Measurements from ENCODE around the gene GNG13. TPM values are rescaled to one million over a fixed set of nuclear protein-coding genes. Genes with fewer than 3 reads are reported as not detected.
"Not testable (repeated sequence)": the region's sequence is repeated elsewhere in the genome, so short reads cannot be mapped to it uniquely, and the experiment has no call there.

GNG13 gene
- total and polyA plus RNA-seq, 2 of the 4 experiments (the other 2 are of a cell fraction) = not detected

DNA sequence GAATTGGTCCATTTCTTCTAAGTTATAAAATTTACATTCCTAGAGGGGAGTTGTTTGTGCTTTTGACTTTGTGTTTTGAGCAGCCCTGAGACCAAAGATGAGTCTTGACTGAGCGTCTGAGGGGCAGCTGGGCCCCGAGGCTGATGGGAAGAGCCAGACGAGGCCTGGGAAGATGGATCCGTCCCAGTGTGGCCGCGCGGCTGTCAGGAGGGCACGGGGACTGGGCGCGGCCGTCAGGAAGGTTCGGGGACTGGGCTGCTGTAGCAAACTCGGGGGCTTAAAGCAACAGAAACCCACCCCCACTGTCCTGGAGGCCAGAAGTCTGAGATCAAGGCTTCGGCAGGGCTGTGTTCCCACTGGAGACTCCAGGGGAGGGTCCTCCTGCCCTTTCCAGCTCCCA is 38.2 kb upstream of the GNG13 start:
- Histone ChIP-seq H3K9ac (ENCODE audit: low read depth, low read length) (no peak overlapping the region), H2BK5ac (ENCODE audit: low read depth, low read length, poor library complexity, severe bottlenecking) (no peak overlapping the region), H4K20me1 (ENCODE audit: insufficient read depth, low read length) (no peaks in the 10 kb centered on the region), H3K23ac (ENCODE audit: low read depth, low read length) (no peak overlapping the region), H3K4ac (ENCODE audit: low read depth, low read length) (no peak overlapping the region), H4K8ac (ENCODE audit: low read depth in 2 of 2, low read length in 2 of 2) (no peak overlapping the region), H3K9me1 (ENCODE audit: insufficient read depth, low read length) (no peaks in the 10 kb centered on the region), H2BK15ac (ENCODE audit: low read depth, low read length) (no peak overlapping the region), H3K14ac (replicated peaks; ENCODE audit: low read depth, low read length) (no peak overlapping the region), H3K4me2 (ENCODE audit: low read depth, low read length) (no peak overlapping the region), H2AFZ (replicated peaks; ENCODE audit: low read length, poor library complexity) (no peak overlapping the region), H3K9me3 (ENCODE audit: control insufficient read depth, insufficient read depth, low read length) (peaks cover 23% of the 10 kb centered on the region), H3K36me3 (ENCODE audit: control insufficient read depth, insufficient read depth, low read length) (no peaks in the 10 kb centered on the region), H3K27me3 (ENCODE audit: control insufficient read depth, insufficient read depth, low read length) (no peaks in the 10 kb centered on the region; the same call in 1 of the 2 replicates), H3K79me1 (ENCODE audit: low read depth in 1 of 2, low read length in 2 of 2) (no peaks in the 10 kb centered on the region), H4K91ac (ENCODE audit: insufficient read depth, low read depth, low read length) (no peak overlapping the region), H3K56ac (ENCODE audit: extremely low read depth, insufficient read depth, low read length) (no peak overlapping the region), H3K4me1 (ENCODE audit: control insufficient read depth, insufficient read depth, low read length) (no peaks in the 10 kb centered on the region), H3K27ac (ENCODE audit: insufficient read depth, low read length) (no peak overlapping the region), H2AK9ac (replicated peaks; ENCODE audit: low read depth, low read length, poor library complexity) (no peak overlapping the region), H4K5ac (ENCODE audit: low read depth, low read length) (no peak overlapping the region), H2AK5ac (ENCODE audit: low read depth, low read length) (no peak overlapping the region), H3K4me3 (ENCODE audit: insufficient read depth, low read depth, low read length) (no peak overlapping the region), H3K18ac (ENCODE audit: low read depth, low read length) (no peak overlapping the region), H2BK120ac (ENCODE audit: low read depth, low read length) (no peak overlapping the region), H2BK20ac (ENCODE audit: low read depth, low read length) (no peak overlapping the region)
- intact Hi-C loops (cut with micrococcal nuclease) (no loop called here), dilution Hi-C loops (cut with HindIII; ENCODE audit: low sequenced_read_pairs, unreplicated experiment) (no loop called here), in situ Hi-C loops (cut with MboI; ENCODE audit: low sequenced_read_pairs) (no loop called here)
- ATAC-seq (ENCODE audit: low read depth) = no peak
- POLR2A ChIA-PET (ENCODE audit: unreplicated experiment) = no interaction called here
- no peak for DNase-seq
- 59% methylated on average over 5 of the region's 14 CpGs; no CpG with 5 or more reads in 1 of the 2 experiments for WGBS, 2 experiments (ENCODE audit: extremely low coverage in 2 of 2, insufficient read length in 1 of 2)
- CTCF ChIA-PET = no interaction called here
- TF ChIP-seq RCOR1 (IDR thresholded peaks at IDR 0.05; ENCODE audit: insufficient replicate concordance, low read length) (no peak), RAD21 (IDR thresholded peaks at IDR 0.05; ENCODE audit: low read length) (no peak)
- BruUV-seq (replicated peaks) = no TSS peak

DNA sequence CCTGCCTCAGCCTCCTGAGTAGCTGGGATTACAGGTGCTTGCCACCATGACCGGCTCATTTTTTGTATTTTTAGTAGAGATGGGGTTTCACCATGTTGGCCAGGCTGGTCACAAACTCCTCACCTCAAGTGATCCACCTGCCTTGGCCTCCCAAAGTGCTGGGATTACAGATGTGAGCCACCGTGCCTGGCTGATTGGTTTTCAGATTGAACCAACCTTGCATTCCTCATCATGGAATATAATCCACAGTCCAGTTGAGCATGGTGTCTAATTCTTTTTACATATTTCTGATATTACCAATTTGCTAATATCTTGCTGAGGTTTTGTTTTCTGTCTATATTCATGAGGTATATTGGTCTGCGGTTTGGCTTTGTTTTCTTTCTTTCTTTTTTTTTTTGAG is 36.3 kb upstream of the GNG13 start:
- H2BK120ac ChIP-seq (ENCODE audit: low read depth, low read length); H3K27ac ChIP-seq (ENCODE audit: insufficient read depth, low read length); H3K4me2 ChIP-seq (ENCODE audit: low read depth, low read length); H2AK5ac ChIP-seq (ENCODE audit: low read depth, low read length); dilution Hi-C loops (cut with HindIII; ENCODE audit: low sequenced_read_pairs, unreplicated experiment); in situ Hi-C loops (cut with MboI; ENCODE audit: low sequenced_read_pairs); H3K56ac ChIP-seq (ENCODE audit: extremely low read depth, insufficient read depth, low read length); ATAC-seq (ENCODE audit: low read depth); BruUV-seq (replicated peaks); H3K79me1 ChIP-seq (ENCODE audit: low read depth in 1 of 2, low read length in 2 of 2); H3K23ac ChIP-seq (ENCODE audit: low read depth, low read length); H4K20me1 ChIP-seq (ENCODE audit: insufficient read depth, low read length); intact Hi-C loops (cut with micrococcal nuclease); H3K18ac ChIP-seq (ENCODE audit: low read depth, low read length); H3K9ac ChIP-seq (ENCODE audit: low read depth, low read length); POLR2A ChIA-PET (ENCODE audit: unreplicated experiment); H4K5ac ChIP-seq (ENCODE audit: low read depth, low read length); H3K27me3 ChIP-seq (ENCODE audit: control insufficient read depth, insufficient read depth, low read length); H2AK9ac ChIP-seq (replicated peaks; ENCODE audit: low read depth, low read length, poor library complexity); H2BK20ac ChIP-seq (ENCODE audit: low read depth, low read length); H2AFZ ChIP-seq (replicated peaks; ENCODE audit: low read length, poor library complexity); H3K4ac ChIP-seq (ENCODE audit: low read depth, low read length); H3K9me1 ChIP-seq (ENCODE audit: insufficient read depth, low read length); H3K4me3 ChIP-seq (ENCODE audit: insufficient read depth, low read depth, low read length); DNase-seq; H2BK15ac ChIP-seq (ENCODE audit: low read depth, low read length); H3K4me1 ChIP-seq (ENCODE audit: control insufficient read depth, insufficient read depth, low read length); CTCF ChIA-PET; H4K91ac ChIP-seq (ENCODE audit: insufficient read depth, low read depth, low read length); H3K36me3 ChIP-seq (ENCODE audit: control insufficient read depth, insufficient read depth, low read length); H2BK5ac ChIP-seq (ENCODE audit: low read depth, low read length, poor library complexity, severe bottlenecking); H3K14ac ChIP-seq (replicated peaks; ENCODE audit: low read depth, low read length); H4K8ac ChIP-seq (ENCODE audit: low read depth in 2 of 2, low read length in 2 of 2): not testable (repeated sequence)
- no CpG with 5 or more reads among the region's 3 CpGs for WGBS, 2 experiments (ENCODE audit: extremely low coverage in 2 of 2, insufficient read length in 1 of 2)
- peaks cover 23% of the 10 kb centered on the region for H3K9me3 ChIP-seq (ENCODE audit: control insufficient read depth, insufficient read depth, low read length)

All from IMR-90 (cell line).